Activated CD8-positive, alpha-beta T cell treated with anti-CD3 and anti-CD28 coated beads for 36 hours (primary cell): ENCODE measurements around the gene GRIPAP1. TPM values are rescaled to one million over a fixed set of nuclear protein-coding genes. Genes with fewer than 3 reads are reported as not detected.
A peak's percentile ranks its signal among the peaks of the same experiment; 100 is the strongest.

Experiments used
- ATAC-seq: fragments of 200-7000 bp; cut with Tn5 transposase; one replicate; pipeline ENCODE4 v1.10.0; 2021; ENCODE audit warnings: mild to moderate bottlenecking, moderate library complexity
- CTCF ChIA-PET: fragments of 350-600 bp; sonication (Branson Sonifier 250); formaldehyde crosslinking; loops from one replicate; lab custom pipeline; 2021; ENCODE audit warnings: antibody characterized with exemption; lab: Charles Lee
- POLR2A ChIA-PET: fragments of 350-600 bp; sonication (Branson Sonifier 250); formaldehyde crosslinking; loops from one replicate; lab custom pipeline; 2021; ENCODE audit warnings: antibody characterized with exemption; lab: Charles Lee
- DNase-seq: peaks from one replicate; pipeline ENCODE4 v3.0.0-alpha.2; 2020
- H3K27ac Mint-ChIP-seq: one replicate; pipeline ENCODE4 v1.8.0; 2021; ENCODE audit warnings: mild to moderate bottlenecking, mixed read lengths
- H3K27me3 Mint-ChIP-seq: one replicate; pipeline ENCODE4 v1.8.0; 2021; ENCODE audit warnings: mixed read lengths
- H3K36me3 Mint-ChIP-seq: one replicate; pipeline ENCODE4 v1.8.0; 2021; ENCODE audit warnings: low read depth, mixed read lengths
- H3K4me1 Mint-ChIP-seq: one replicate; pipeline ENCODE4 v1.8.0; 2021; ENCODE audit warnings: low read depth, mixed read lengths
- H3K4me3 Mint-ChIP-seq: one replicate; pipeline ENCODE4 v1.8.0; 2021; ENCODE audit warnings: mild to moderate bottlenecking, moderate library complexity, mixed read lengths
- H3K9me3 Mint-ChIP-seq: one replicate; pipeline ENCODE4 v1.8.0; 2021; ENCODE audit warnings: mixed read lengths
- intact Hi-C: fragments of 100-400 bp; cut with micrococcal nuclease; formaldehyde crosslinking; loops from one replicate; pipeline ENCODE4 v1.10.0; 2022
- total RNA-seq, 2 experiments: library from RNA; stranded (reverse); gene quantifications; one replicate each; pipeline ENCODE4 v1.2.3, GENCODE V29; 2021
- TF ChIP-seq, protein P1 (sequence below): fragments of 200-600 bp; IDR thresholded peaks from one replicate; pipeline ENCODE4 v1.8.0; 2022; ENCODE audit warnings: antibody characterized with exemption, mild to moderate bottlenecking

The GRIPAP1 gene
- total RNA-seq, 2 experiments from 2014 or later = 64.3 to 67.7 TPM

DNA sequence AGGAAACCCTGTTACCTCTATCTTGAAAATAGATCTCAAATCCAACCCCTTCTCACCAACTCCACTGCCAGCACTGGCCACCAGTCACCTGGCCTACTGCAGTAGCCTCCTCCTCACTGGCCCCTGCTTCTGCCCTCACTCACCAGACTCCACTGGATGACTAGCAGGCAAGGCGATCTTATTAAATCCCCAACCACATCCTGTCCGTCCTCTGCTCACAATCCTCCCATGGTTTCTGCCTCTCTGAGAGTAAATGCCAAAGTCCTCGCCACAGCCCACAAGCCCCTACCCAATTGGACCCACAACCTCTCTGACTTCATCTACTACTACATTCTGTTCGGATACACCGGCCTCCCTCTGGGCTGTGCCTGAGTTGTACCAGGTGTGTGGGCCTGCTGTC lies 77.8 kb downstream of the GRIPAP1 start:
- Mint-ChIP-seq H3K36me3 (peaks cover 33% of the 10 kb centered on the region), H3K4me3 (no peak overlapping the region), H3K9me3 (no peaks in the 10 kb centered on the region), H3K27ac (peak overlapping the region; percentile 81), H3K4me1 (peaks cover 53% of the 10 kb centered on the region), H3K27me3 (no peaks in the 10 kb centered on the region)
- CTCF ChIA-PET = no interaction called here
- DNase-seq = peak; percentile 52
- intact Hi-C loops = no loop called here
- POLR2A ChIA-PET = interaction anchor here (8.2 kb wide), 1 partner anchor 15 kb away, joined by 172 read pairs; no protein-coding TSS in a partner anchor
- TF ChIP-seq, protein P1, sequence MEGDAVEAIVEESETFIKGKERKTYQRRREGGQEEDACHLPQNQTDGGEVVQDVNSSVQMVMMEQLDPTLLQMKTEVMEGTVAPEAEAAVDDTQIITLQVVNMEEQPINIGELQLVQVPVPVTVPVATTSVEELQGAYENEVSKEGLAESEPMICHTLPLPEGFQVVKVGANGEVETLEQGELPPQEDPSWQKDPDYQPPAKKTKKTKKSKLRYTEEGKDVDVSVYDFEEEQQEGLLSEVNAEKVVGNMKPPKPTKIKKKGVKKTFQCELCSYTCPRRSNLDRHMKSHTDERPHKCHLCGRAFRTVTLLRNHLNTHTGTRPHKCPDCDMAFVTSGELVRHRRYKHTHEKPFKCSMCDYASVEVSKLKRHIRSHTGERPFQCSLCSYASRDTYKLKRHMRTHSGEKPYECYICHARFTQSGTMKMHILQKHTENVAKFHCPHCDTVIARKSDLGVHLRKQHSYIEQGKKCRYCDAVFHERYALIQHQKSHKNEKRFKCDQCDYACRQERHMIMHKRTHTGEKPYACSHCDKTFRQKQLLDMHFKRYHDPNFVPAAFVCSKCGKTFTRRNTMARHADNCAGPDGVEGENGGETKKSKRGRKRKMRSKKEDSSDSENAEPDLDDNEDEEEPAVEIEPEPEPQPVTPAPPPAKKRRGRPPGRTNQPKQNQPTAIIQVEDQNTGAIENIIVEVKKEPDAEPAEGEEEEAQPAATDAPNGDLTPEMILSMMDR = no peak
- ATAC-seq = no peak

DNA sequence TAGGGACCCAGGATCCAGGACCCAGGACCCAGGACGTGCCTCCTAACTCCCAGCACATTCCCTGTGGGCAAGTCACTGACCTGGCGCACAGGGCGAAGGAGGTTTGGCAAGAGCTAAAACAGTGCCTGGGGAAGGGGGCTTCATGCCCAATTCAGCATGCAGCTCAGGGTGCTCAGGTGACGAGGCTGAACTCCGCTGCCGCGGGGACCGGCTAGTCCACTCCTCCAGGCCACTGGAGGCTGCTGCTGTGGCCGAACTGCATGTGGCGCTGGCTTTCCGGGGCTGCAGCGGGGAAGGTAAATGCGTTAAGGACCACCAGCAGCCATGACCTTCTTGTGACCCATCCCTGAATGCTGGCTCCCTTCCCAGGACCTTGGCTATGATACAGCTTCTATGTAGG lies 78.3 kb downstream of the GRIPAP1 start:
- no peaks in the 10 kb centered on the region for H3K9me3 Mint-ChIP-seq
- H3K27me3 Mint-ChIP-seq = no peaks in the 10 kb centered on the region
- peak overlapping the region; percentile 81 for H3K27ac Mint-ChIP-seq
- DNase-seq (no peak), ATAC-seq (no peak)
- CTCF ChIA-PET = no interaction called here
- intact Hi-C loops = no loop called here
- POLR2A ChIA-PET = interaction anchor here (8.2 kb wide), 1 partner anchor 16 kb away, joined by 172 read pairs; no protein-coding TSS in a partner anchor
- peaks cover 35% of the 10 kb centered on the region for H3K36me3 Mint-ChIP-seq
- H3K4me3 Mint-ChIP-seq = no peak overlapping the region
- peaks cover 53% of the 10 kb centered on the region for H3K4me1 Mint-ChIP-seq
- TF ChIP-seq, protein P1 = no peak

Other genes with a start within 250 kb of the GRIPAP1 start
- gene GLOD5, start 240.5 kb downstream of the GRIPAP1 start, total RNA-seq = not detected
- gene GATA1, start 215.7 kb downstream of the GRIPAP1 start, total RNA-seq = not detected
- gene HDAC6, start 200.2 kb downstream of the GRIPAP1 start, total RNA-seq = 10 to 100 TPM; 51.2 to 54.5 TPM
- gene ERAS, start 175.8 kb downstream of the GRIPAP1 start, total RNA-seq = not detected
- 1 to 10 TPM; 1.1 to 1.4 TPM for gene PCSK1N, start 166.7 kb downstream of the GRIPAP1 start, total RNA-seq
- 10 to 100 TPM; 50.1 to 52.2 TPM for gene TIMM17B, start 104.5 kb downstream of the GRIPAP1 start, total RNA-seq
- gene PQBP1, start 104.3 kb downstream of the GRIPAP1 start, total RNA-seq = 10 to 100 TPM; 63.9 to 66.5 TPM
- 10 to 100 TPM; 14.7 to 15.0 TPM for gene SLC35A2, start 90.6 kb downstream of the GRIPAP1 start, total RNA-seq
- 100 to 1,000 TPM; 169 to 177 TPM for gene PIM2, start 83.2 kb downstream of the GRIPAP1 start, total RNA-seq
- gene OTUD5, start 44.7 kb downstream of the GRIPAP1 start, total RNA-seq = 10 to 100 TPM; 50.6 to 51.5 TPM
- 1 to 10 TPM; 2.5 to 2.6 TPM for gene KCND1, start 30.4 kb downstream of the GRIPAP1 start, total RNA-seq
- 10 to 100 TPM; 17.9 to 19.5 TPM for gene TFE3, start 41.1 kb upstream of the GRIPAP1 start, total RNA-seq
- gene CCDC120, start 56.7 kb upstream of the GRIPAP1 start, total RNA-seq = 1 to 10 TPM; 3.5 to 3.7 TPM
- gene PRAF2, start 71.7 kb upstream of the GRIPAP1 start, total RNA-seq = 10 to 100 TPM; 10.8 to 12.4 TPM
- gene WDR45, start 77.6 kb upstream of the GRIPAP1 start, total RNA-seq = 10 to 100 TPM; 16.9 to 19.6 TPM
- 10 to 100 TPM; 18.5 to 19.0 TPM for gene GPKOW, start 121.5 kb upstream of the GRIPAP1 start, total RNA-seq
- gene MAGIX, start 160.5 kb upstream of the GRIPAP1 start, total RNA-seq = under 1 TPM; 0.54 to 0.87 TPM
- 100 to 1,000 TPM; 130 to 136 TPM for gene PLP2, start 169.6 kb upstream of the GRIPAP1 start, total RNA-seq
- gene PRICKLE3, start 184.1 kb upstream of the GRIPAP1 start, total RNA-seq = 10 to 100 TPM; 25.9 TPM
- 10 to 100 TPM; 10.2 to 11.4 TPM for gene SYP, start 197.9 kb upstream of the GRIPAP1 start, total RNA-seq
- 1 to 10 TPM in 1 of 2 experiments, under 1 TPM in 1; 0.90 to 1.1 TPM for gene CACNA1F, start 231.1 kb upstream of the GRIPAP1 start, total RNA-seq
- gene CCDC22, start 233.2 kb upstream of the GRIPAP1 start, total RNA-seq = 10 to 100 TPM; 27.4 to 29.9 TPM